Measurements from ENCODE around the gene RTL5. TPM values are rescaled to one million over a fixed set of nuclear protein-coding genes. Genes with fewer than 3 reads are reported as not detected.

The RTL5 gene
- polyA plus RNA-seq, 1 donor = 6.9 TPM

DNA sequence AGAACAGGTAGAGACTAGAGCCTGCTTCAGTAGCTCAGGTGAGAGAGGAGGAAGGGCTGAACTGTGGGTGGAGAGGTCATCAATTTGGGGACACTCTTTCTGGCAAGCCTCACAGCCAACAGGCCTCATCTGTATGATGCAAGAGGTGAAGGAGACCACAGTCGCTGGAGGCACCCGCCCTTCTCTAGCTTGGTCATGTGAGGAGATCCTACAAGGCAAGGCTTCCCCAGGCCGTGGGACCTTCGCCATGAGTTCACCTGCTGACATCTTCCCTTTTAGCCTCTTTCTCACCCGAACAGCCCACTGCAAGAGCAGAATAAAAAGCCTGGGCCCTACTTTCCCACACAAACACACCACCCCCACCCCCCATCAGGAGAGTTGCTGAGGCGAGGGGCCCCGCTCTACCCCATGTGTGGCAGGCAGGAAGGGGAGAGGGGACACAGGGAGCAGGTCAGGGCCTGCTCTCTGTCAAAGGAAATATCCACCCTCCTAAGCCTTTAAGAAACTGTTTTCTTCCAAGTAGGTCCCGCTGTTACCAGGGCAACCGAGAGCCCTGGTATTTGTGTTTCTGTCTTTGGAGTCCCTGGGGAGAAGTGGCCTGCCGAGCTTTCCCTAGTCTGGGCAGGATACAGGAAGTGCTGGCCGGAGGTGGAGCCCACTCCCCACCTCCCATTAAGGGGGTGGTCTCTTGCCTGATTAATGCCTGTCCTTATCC lies 8.1 kb downstream of the RTL5 start:
- Histone ChIP-seq H3K4me1 (ENCODE audit: control insufficient read depth, insufficient read depth, low read length) (peaks cover 23% of the 10 kb centered on the region), H3K27me3 (ENCODE audit: control insufficient read depth, insufficient read depth, low read length) (no peaks in the 10 kb centered on the region), H3K27ac (ENCODE audit: low read length) (peak overlapping the region; percentile 42), H3K9me3 (ENCODE audit: control insufficient read depth, low read depth, low read length) (no peaks in the 10 kb centered on the region), H3K4me3 (ENCODE audit: low read length) (no peak overlapping the region), H3K36me3 (ENCODE audit: control insufficient read depth, insufficient read depth, low read length) (peaks cover 2% of the 10 kb centered on the region)
- DNase-seq = no peak
- no CpG with 5 or more reads among the region's 11 CpGs for WGBS (ENCODE audit: insufficient coverage, low lambda C conversion rate)

DNA sequence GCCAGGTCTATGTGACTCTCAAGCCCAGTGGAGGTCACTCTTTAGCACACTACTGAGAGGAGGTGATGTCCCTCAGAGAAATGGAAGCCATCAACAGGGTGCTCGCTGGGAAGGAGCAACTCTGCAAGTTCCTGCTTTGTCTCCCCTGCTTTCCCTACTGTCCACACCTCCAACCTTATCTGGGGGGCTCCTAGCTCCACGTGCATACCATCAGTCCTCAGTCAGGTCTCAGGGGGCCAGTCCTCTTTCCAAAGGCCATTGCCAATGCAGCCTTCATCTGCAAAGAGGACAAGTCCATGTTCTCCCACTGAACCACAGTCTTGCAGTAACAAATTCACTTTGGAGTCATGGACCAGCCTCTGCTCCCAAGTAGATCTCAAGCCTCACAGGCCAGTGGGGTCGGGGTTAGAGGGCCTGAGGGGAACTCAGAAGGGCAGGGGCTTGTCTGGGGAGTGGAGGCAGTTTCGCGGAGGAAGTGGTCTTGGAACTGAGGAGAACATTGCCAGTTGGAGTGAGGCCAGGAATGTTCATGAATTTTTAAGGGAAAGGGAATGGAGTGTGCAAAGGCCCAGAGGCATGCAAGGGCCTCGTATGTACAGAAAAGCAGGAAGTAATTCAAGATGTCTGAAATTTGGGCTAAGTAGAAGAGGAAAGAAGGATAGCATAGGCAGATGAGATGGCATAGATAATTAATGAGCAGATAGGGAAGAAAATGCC lies 8.9 kb downstream of the RTL5 start:
- DNase-seq = no peak
- no peaks in the 10 kb centered on the region for H3K36me3 ChIP-seq (ENCODE audit: control insufficient read depth, insufficient read depth, low read length)
- no peaks in the 10 kb centered on the region for H3K9me3 ChIP-seq (ENCODE audit: control insufficient read depth, low read depth, low read length)
- peak overlapping the region; percentile 42 for H3K27ac ChIP-seq (ENCODE audit: low read length)
- peaks cover 23% of the 10 kb centered on the region for H3K4me1 ChIP-seq (ENCODE audit: control insufficient read depth, insufficient read depth, low read length)
- no peaks in the 10 kb centered on the region for H3K27me3 ChIP-seq (ENCODE audit: control insufficient read depth, insufficient read depth, low read length)
- no peak overlapping the region for H3K4me3 ChIP-seq (ENCODE audit: low read length)
- WGBS (ENCODE audit: insufficient coverage, low lambda C conversion rate) = 80% methylated on average over 1 of the region's 6 CpGs

DNA sequence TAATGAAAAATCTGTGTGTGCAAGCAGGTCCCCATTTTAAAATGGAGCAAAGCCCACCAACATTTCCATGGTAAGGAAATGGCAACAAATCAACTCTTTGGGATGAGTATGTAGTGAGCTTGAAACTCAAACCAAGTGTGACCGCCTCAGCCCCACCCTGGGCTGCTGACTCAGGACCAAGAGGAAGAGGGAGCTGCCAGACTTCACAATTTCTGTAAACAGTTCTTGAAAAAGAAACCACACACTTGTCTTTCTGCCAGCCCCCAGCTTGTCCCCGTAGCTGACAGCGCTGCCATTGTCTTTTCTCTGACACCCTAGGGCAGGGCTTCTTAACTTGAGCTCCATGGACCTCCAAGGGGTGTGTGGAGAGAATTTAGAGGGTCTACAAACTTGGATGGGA lies 10.3 kb downstream of the RTL5 start:
- H3K27me3 ChIP-seq (ENCODE audit: control insufficient read depth, insufficient read depth, low read length) = no peaks in the 10 kb centered on the region
- H3K9me3 ChIP-seq (ENCODE audit: control insufficient read depth, low read depth, low read length) = no peaks in the 10 kb centered on the region
- H3K4me3 ChIP-seq (ENCODE audit: low read length) = no peak overlapping the region
- no CpG with 5 or more reads among the region's 3 CpGs for WGBS (ENCODE audit: insufficient coverage, low lambda C conversion rate)
- DNase-seq = no peak
- no peak overlapping the region for H3K27ac ChIP-seq (ENCODE audit: low read length)
- peaks cover 19% of the 10 kb centered on the region for H3K4me1 ChIP-seq (ENCODE audit: control insufficient read depth, insufficient read depth, low read length)
- H3K36me3 ChIP-seq (ENCODE audit: control insufficient read depth, insufficient read depth, low read length) = no peaks in the 10 kb centered on the region

DNA sequence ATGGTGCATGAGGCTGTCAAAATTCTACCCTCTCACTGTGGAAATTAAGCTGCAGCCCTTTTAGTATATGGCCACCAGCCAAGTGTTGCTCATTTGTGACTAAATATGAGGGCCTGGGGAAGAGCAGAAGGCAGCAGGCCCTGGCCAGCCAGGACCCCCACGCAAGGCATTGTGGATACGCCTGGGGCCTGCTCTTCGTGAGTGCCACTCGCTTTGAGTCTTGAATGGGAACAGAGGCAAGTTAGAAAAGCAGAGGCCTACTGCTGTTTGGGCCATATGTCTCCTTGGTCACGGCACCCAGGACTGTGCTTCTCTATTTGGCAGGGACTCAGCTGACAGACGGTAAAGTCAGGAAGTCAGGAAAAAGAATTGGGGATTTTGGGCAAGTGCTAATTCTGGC lies 10.9 kb downstream of the RTL5 start:
- H3K4me3 ChIP-seq (ENCODE audit: low read length) = no peak overlapping the region
- peaks cover 14% of the 10 kb centered on the region for H3K4me1 ChIP-seq (ENCODE audit: control insufficient read depth, insufficient read depth, low read length)
- H3K9me3 ChIP-seq (ENCODE audit: control insufficient read depth, low read depth, low read length) = no peaks in the 10 kb centered on the region
- WGBS (ENCODE audit: insufficient coverage, low lambda C conversion rate) = no CpG with 5 or more reads among the region's 6 CpGs
- DNase-seq = no peak
- H3K27ac ChIP-seq (ENCODE audit: low read length) = no peak overlapping the region
- no peaks in the 10 kb centered on the region for H3K36me3 ChIP-seq (ENCODE audit: control insufficient read depth, insufficient read depth, low read length)
- no peaks in the 10 kb centered on the region for H3K27me3 ChIP-seq (ENCODE audit: control insufficient read depth, insufficient read depth, low read length)

DNA sequence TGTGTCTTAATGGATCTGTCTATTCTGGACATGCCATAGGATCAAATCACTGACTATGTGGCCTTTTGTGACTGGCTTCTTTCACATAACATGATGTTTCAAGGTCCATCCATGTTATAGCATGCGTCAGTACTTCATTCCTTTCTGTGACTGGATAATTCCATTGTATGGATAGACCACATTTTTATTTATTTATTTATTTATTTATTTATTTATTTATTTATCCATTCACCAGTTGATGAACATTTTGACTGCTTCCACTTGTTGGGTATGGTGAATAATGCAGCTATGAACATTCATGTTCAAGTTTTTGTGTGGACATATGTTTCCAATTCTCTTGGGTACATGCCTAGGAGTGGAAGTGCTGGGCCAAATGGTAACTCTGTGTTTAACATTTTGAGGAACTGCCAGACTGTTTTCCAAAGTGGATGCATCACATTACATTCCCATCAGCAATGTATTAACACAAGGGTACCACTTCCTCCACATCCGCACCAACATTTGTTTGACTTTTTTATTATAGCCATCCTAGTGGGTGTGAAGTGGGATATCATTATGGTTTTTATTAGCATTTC lies 14.0 kb downstream of the RTL5 start:
- H3K4me1 ChIP-seq (ENCODE audit: control insufficient read depth, insufficient read depth, low read length) = peaks cover 23% of the 10 kb centered on the region
- no CpG with 5 or more reads among the region's 2 CpGs for WGBS (ENCODE audit: insufficient coverage, low lambda C conversion rate)
- no peak overlapping the region for H3K4me3 ChIP-seq (ENCODE audit: low read length)
- no peaks in the 10 kb centered on the region for H3K9me3 ChIP-seq (ENCODE audit: control insufficient read depth, low read depth, low read length)
- H3K27ac ChIP-seq (ENCODE audit: low read length) = no peak overlapping the region
- no peak for DNase-seq
- no peaks in the 10 kb centered on the region for H3K27me3 ChIP-seq (ENCODE audit: control insufficient read depth, insufficient read depth, low read length)
- no peaks in the 10 kb centered on the region for H3K36me3 ChIP-seq (ENCODE audit: control insufficient read depth, insufficient read depth, low read length)

DNA sequence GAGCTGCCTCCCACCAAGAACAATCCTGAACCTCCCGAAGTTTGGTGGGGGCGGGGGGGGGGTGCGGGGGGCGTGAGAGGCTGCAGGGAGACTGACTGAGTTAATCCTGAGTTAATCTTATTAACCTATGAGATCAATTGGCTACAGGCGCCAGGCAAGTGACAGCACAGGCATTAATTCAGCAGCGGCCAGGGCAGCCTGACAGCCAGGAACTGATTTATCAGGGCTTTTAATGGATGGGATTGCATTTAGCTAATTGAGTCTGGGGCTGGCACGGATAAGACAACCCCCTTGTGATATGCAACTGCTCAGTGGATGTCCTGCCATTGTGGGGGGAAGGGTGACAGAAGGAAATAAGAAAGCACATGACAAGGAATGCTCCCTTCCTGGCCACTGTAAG lies 16.3 kb downstream of the RTL5 start:
- DNase-seq = no peak
- no peak overlapping the region for H3K4me3 ChIP-seq (ENCODE audit: low read length)
- H3K9me3 ChIP-seq (ENCODE audit: control insufficient read depth, low read depth, low read length) = no peaks in the 10 kb centered on the region
- H3K36me3 ChIP-seq (ENCODE audit: control insufficient read depth, insufficient read depth, low read length) = no peaks in the 10 kb centered on the region
- no CpG with 5 or more reads among the region's 7 CpGs for WGBS (ENCODE audit: insufficient coverage, low lambda C conversion rate)
- peaks cover 43% of the 10 kb centered on the region for H3K4me1 ChIP-seq (ENCODE audit: control insufficient read depth, insufficient read depth, low read length)
- peak overlapping the region; percentile 95 for H3K27ac ChIP-seq (ENCODE audit: low read length)
- no peaks in the 10 kb centered on the region for H3K27me3 ChIP-seq (ENCODE audit: control insufficient read depth, insufficient read depth, low read length)

DNA sequence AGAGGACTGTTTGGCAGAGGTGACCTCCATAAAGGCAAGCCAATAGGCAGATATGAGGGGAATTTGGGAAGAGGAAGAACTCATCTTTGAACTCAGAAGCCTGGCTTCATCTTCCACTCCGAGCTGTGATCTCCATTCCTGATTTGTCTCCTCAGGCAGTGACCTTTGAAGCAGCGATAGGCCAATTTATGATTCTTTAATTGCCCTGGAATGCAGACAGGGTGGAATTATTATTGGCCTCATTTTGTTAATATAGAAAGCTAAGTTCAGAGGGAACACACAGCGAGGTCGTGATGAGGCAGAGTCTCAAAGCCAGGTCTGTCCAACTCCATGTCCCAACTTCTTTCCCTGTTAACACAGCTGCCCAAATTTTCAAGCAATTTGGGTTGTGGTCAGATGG lies 16.9 kb downstream of the RTL5 start:
- Histone ChIP-seq H3K27me3 (ENCODE audit: control insufficient read depth, insufficient read depth, low read length) (no peaks in the 10 kb centered on the region), H3K9me3 (ENCODE audit: control insufficient read depth, low read depth, low read length) (no peaks in the 10 kb centered on the region), H3K36me3 (ENCODE audit: control insufficient read depth, insufficient read depth, low read length) (no peaks in the 10 kb centered on the region), H3K27ac (ENCODE audit: low read length) (peak overlapping the region; percentile 95), H3K4me3 (ENCODE audit: low read length) (no peak overlapping the region), H3K4me1 (ENCODE audit: control insufficient read depth, insufficient read depth, low read length) (peaks cover 49% of the 10 kb centered on the region)
- no CpG with 5 or more reads among the region's 4 CpGs for WGBS (ENCODE audit: insufficient coverage, low lambda C conversion rate)
- peak in 1 of 2 donors; percentile 55 for DNase-seq

DNA sequence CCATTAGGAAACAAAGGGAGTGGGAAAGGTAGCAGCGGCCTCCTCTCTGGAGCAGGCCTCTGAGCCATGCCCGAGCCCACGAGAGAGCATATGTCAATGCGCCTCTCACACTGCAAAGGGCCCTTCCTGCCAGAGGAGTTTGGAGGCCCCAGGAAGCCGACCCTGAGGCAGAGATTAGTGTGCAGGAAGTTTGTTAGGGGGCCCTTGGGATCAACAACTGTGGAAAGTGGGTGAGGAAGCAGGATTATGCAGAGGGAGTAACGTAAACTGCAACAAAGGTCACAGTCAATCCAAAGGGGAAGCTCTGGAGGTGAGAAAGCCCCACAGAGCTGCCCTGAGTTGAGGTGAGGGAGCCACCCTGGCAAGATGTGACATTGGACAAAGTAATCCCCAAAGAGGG lies 17.4 kb downstream of the RTL5 start:
- H3K4me3 ChIP-seq (ENCODE audit: low read length) = no peak overlapping the region
- no peak for DNase-seq
- H3K4me1 ChIP-seq (ENCODE audit: control insufficient read depth, insufficient read depth, low read length) = peaks cover 53% of the 10 kb centered on the region
- no peaks in the 10 kb centered on the region for H3K27me3 ChIP-seq (ENCODE audit: control insufficient read depth, insufficient read depth, low read length)
- H3K9me3 ChIP-seq (ENCODE audit: control insufficient read depth, low read depth, low read length) = no peaks in the 10 kb centered on the region
- peak overlapping the region; percentile 95 for H3K27ac ChIP-seq (ENCODE audit: low read length)
- H3K36me3 ChIP-seq (ENCODE audit: control insufficient read depth, insufficient read depth, low read length) = no peaks in the 10 kb centered on the region
- WGBS (ENCODE audit: insufficient coverage, low lambda C conversion rate) = 20% methylated on average over 1 of the region's 6 CpGs

DNA sequence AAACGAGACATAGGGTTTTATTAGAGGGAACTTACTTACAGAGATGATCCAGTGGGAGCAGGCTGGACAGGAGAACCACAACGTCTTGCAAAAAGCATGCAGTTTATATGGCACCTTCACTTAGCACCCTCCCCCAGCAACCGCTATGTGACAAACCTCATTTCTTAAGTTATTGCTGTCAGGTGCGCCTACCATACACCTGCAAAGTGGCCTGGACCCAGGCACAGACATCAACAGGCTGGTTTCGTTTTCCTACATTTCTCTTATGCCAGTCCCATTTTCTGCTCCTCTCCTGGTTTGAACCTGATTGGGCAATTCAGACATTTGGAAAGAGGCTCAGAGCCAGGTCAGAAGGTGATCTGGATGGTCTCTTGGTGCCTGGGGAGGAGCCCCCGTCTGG lies 18.3 kb downstream of the RTL5 start:
- H3K36me3 ChIP-seq (ENCODE audit: control insufficient read depth, insufficient read depth, low read length) = no peaks in the 10 kb centered on the region
- no CpG with 5 or more reads among the region's 6 CpGs for WGBS (ENCODE audit: insufficient coverage, low lambda C conversion rate)
- no peaks in the 10 kb centered on the region for H3K27me3 ChIP-seq (ENCODE audit: control insufficient read depth, insufficient read depth, low read length)
- no peak overlapping the region for H3K4me3 ChIP-seq (ENCODE audit: low read length)
- peak; percentile 57 to 68 for DNase-seq
- no peaks in the 10 kb centered on the region for H3K9me3 ChIP-seq (ENCODE audit: control insufficient read depth, low read depth, low read length)
- H3K4me1 ChIP-seq (ENCODE audit: control insufficient read depth, insufficient read depth, low read length) = peaks cover 58% of the 10 kb centered on the region
- H3K27ac ChIP-seq (ENCODE audit: low read length) = peak overlapping the region; percentile 95

DNA sequence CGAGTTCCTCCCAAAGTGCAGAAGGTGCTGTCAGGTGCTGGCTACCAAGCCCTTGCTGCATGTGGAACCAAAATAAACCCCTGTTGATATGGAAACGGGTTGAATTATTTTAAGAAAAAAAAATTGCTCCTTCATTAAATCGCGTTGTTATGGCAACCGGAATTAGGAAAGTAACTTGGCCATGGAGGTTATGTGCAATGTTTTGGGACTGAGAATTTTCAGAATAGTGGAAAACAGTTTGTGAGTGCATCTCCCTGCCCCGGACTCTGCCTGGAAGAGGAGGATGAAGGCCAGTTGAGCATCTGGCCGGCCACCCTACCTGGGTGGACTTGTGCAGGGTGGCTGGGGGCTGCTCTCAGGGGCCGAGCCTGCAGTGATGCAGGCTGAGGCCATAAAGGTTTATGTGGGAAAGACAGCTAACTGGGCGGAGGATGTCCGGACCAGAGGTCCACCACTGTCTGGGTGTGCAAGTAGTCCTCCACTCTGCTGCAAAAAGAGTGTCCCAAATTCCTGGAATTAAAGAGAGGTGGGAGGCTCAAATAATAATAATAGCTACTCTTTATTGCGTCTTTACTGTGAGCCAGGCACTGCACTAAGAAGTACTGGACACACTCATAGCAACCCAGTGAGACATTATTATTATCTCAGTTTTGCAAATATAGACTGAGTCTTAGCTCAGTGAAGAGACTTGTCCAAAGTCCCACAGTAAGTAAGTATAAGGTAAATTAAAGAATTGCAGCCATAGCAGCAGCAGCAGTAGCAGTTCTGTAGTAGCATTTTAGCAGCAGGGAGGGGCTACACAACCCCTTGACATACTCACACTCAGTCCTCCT lies 20.6 kb downstream of the RTL5 start:
- no CpG with 5 or more reads among the region's 11 CpGs for WGBS (ENCODE audit: insufficient coverage, low lambda C conversion rate)
- Histone ChIP-seq H3K27me3 (ENCODE audit: control insufficient read depth, insufficient read depth, low read length) (no peaks in the 10 kb centered on the region), H3K27ac (ENCODE audit: low read length) (peak overlapping the region; percentile 95), H3K4me3 (ENCODE audit: low read length) (no peak overlapping the region), H3K4me1 (ENCODE audit: control insufficient read depth, insufficient read depth, low read length) (peaks cover 64% of the 10 kb centered on the region), H3K9me3 (ENCODE audit: control insufficient read depth, low read depth, low read length) (no peaks in the 10 kb centered on the region), H3K36me3 (ENCODE audit: control insufficient read depth, insufficient read depth, low read length) (no peaks in the 10 kb centered on the region)
- DNase-seq = no peak

Measured in large intestine (tissue), 3 donors.